ENCODE measurements around the gene ZBTB20. TPM values are rescaled to one million over a fixed set of nuclear protein-coding genes. Genes with fewer than 3 reads are reported as not detected.

The ZBTB20 gene
- total and polyA plus RNA-seq, 2 of the 4 experiments (the other 2 are of a cell fraction), result 0.75 to 14.7 TPM

- WGBS, 2 experiments (ENCODE audit: extremely low coverage in 2 of 2, insufficient read length in 1 of 2), result no CpG with 5 or more reads among the region's 6 CpGs
- H3K79me1 ChIP-seq (ENCODE audit: low read depth in 1 of 2, low read length in 2 of 2), result no peaks in the 10 kb centered on the region
- in situ Hi-C loops (cut with MboI; ENCODE audit: low sequenced_read_pairs) (no loop called here), dilution Hi-C loops (cut with HindIII; ENCODE audit: low sequenced_read_pairs, unreplicated experiment) (no loop called here), intact Hi-C loops (cut with micrococcal nuclease) (no loop called here)
- no peak overlapping the region for H2BK5ac ChIP-seq (ENCODE audit: low read depth, low read length, poor library complexity, severe bottlenecking)
- H4K20me1 ChIP-seq (ENCODE audit: insufficient read depth, low read length), result no peaks in the 10 kb centered on the region
- DNase-seq, result no peak
- no peaks in the 10 kb centered on the region for H3K27me3 ChIP-seq (ENCODE audit: control insufficient read depth, insufficient read depth, low read length)
- no peaks in the 10 kb centered on the region for H3K4me1 ChIP-seq (ENCODE audit: control insufficient read depth, insufficient read depth, low read length)
- H3K23ac ChIP-seq (ENCODE audit: low read depth, low read length), result no peak overlapping the region
- H3K9ac ChIP-seq (ENCODE audit: low read depth, low read length), result no peak overlapping the region
- H2AK9ac ChIP-seq (replicated peaks; ENCODE audit: low read depth, low read length, poor library complexity), result no peak overlapping the region
- CTCF ChIA-PET, result interaction anchor here (1.5 kb wide), 1 partner anchor 10 kb away, joined by 3 read pairs; no protein-coding TSS in a partner anchor
- H3K18ac ChIP-seq (ENCODE audit: low read depth, low read length), result no peak overlapping the region
- H3K4ac ChIP-seq (ENCODE audit: low read depth, low read length), result no peak overlapping the region
- no peak overlapping the region for H3K56ac ChIP-seq (ENCODE audit: extremely low read depth, insufficient read depth, low read length)
- H3K4me2 ChIP-seq (ENCODE audit: low read depth, low read length), result no peak overlapping the region
- BruUV-seq (replicated peaks), result no TSS peak
- H3K4me3 ChIP-seq (ENCODE audit: insufficient read depth, low read depth, low read length), result no peak overlapping the region
- H2AK5ac ChIP-seq (ENCODE audit: low read depth, low read length), result no peak overlapping the region
- H3K14ac ChIP-seq (replicated peaks; ENCODE audit: low read depth, low read length), result no peak overlapping the region
- no peak overlapping the region for H2BK120ac ChIP-seq (ENCODE audit: low read depth, low read length)
- H2AFZ ChIP-seq (replicated peaks; ENCODE audit: low read length, poor library complexity), result no peak overlapping the region
- ATAC-seq (ENCODE audit: low read depth), result no peak
- no peak overlapping the region for H4K5ac ChIP-seq (ENCODE audit: low read depth, low read length)
- no peak overlapping the region for H4K91ac ChIP-seq (ENCODE audit: insufficient read depth, low read depth, low read length)
- H3K36me3 ChIP-seq (ENCODE audit: control insufficient read depth, insufficient read depth, low read length), result no peaks in the 10 kb centered on the region
- no peak for TF ChIP-seq MXI1 (IDR thresholded peaks at IDR 0.05; ENCODE audit: borderline replicate concordance, low read depth, low read length)
- TF ChIP-seq CEBPB (IDR thresholded peaks at IDR 0.05; ENCODE audit: low read depth, low read length), result no peak
- TF ChIP-seq RAD21 (IDR thresholded peaks at IDR 0.05; ENCODE audit: low read length), result no peak
- no peak for TF ChIP-seq RFX5 (IDR thresholded peaks at IDR 0.05; ENCODE audit: low read depth, low read length)
- TF ChIP-seq MAZ (IDR thresholded peaks at IDR 0.05; ENCODE audit: borderline replicate concordance, low read depth, low read length), result no peak
- no peak for TF ChIP-seq CHD1 (IDR thresholded peaks at IDR 0.05; ENCODE audit: low read depth, low read length)
- TF ChIP-seq SMC3 (IDR thresholded peaks at IDR 0.05; ENCODE audit: low read depth, low read length), result no peak
- TF ChIP-seq POLR2A (IDR thresholded peaks at IDR 0.05; ENCODE audit: low read depth, low read length), result no peak
- TF ChIP-seq RCOR1 (IDR thresholded peaks at IDR 0.05; ENCODE audit: insufficient replicate concordance, low read length), result no peak
- no peak for TF ChIP-seq FOS (IDR thresholded peaks at IDR 0.05; ENCODE audit: low read depth, low read length)
- TF ChIP-seq ELK1 (IDR thresholded peaks at IDR 0.05; ENCODE audit: borderline replicate concordance, low read depth, low read length), result no peak
- no peak for TF ChIP-seq CTCF (conservative IDR thresholded peaks at IDR 0.05; ENCODE audit: low read depth, low read length)
- no peak for TF ChIP-seq MAFK (IDR thresholded peaks at IDR 0.05; ENCODE audit: low read depth, low read length)
- no peak overlapping the region for H3K27ac ChIP-seq (ENCODE audit: insufficient read depth, low read length)
- no peak overlapping the region for H2BK15ac ChIP-seq (ENCODE audit: low read depth, low read length)
- H4K8ac ChIP-seq (ENCODE audit: low read depth in 2 of 2, low read length in 2 of 2), result no peak overlapping the region
- no peaks in the 10 kb centered on the region for H3K9me1 ChIP-seq (ENCODE audit: insufficient read depth, low read length)
- POLR2A ChIA-PET (ENCODE audit: unreplicated experiment), result no interaction called here
- no peaks in the 10 kb centered on the region for H3K9me3 ChIP-seq (ENCODE audit: control insufficient read depth, insufficient read depth, low read length)
- H2BK20ac ChIP-seq (ENCODE audit: low read depth, low read length), result no peak overlapping the region
These were observed 279.7 kb downstream of the ZBTB20 start for GRCh38 chr3:114867359-114867758.

Data from IMR-90 (cell line).